Mucosa of rectum (tissue), 2 donors: Measurements from ENCODE around the gene LANCL2.

Experiments
- H3K27ac ChIP-seq, 2 donors: one replicate each; pipeline ENCODE4 v1.7.0; 2013; ENCODE audit warnings: inconsistent platforms in 2 of 2, low read depth in 2 of 2, low read length in 2 of 2
- H3K27me3 ChIP-seq, 2 donors: one replicate each; pipeline ENCODE4 v1.7.0; 2013; ENCODE audit warnings: low read length in 2 of 2; ENCODE audit not compliant: control insufficient read depth in 2 of 2, insufficient read depth in 2 of 2
- H3K36me3 ChIP-seq, 2 donors: one replicate each; pipeline ENCODE4 v1.7.0; 2013; ENCODE audit warnings: low read length in 2 of 2; ENCODE audit not compliant: control insufficient read depth in 2 of 2, insufficient read depth in 2 of 2
- H3K4me1 ChIP-seq, 2 donors: one replicate each; pipeline ENCODE4 v1.7.0; 2013; ENCODE audit warnings: low read length in 2 of 2, mild to moderate bottlenecking in 1 of 2; ENCODE audit not compliant: control insufficient read depth in 2 of 2, insufficient read depth in 2 of 2
- H3K4me3 ChIP-seq, 2 donors: one replicate each; pipeline ENCODE4 v1.7.0; 2013; ENCODE audit warnings: low read length in 2 of 2
- H3K9ac ChIP-seq, 2 donors: one replicate each; pipeline ENCODE4 v1.7.0; 2013; ENCODE audit warnings: low read length in 2 of 2, low read depth in 1 of 2, mild to moderate bottlenecking in 1 of 2
- H3K9me3 ChIP-seq, 2 donors: one replicate each; pipeline ENCODE4 v1.7.0; 2013; ENCODE audit warnings: low read length in 2 of 2; ENCODE audit not compliant: control insufficient read depth in 2 of 2
- donor health status: healthy.
- donor health status: Normal muscosa, but diverticular disease.

Gene LANCL2

DNA sequence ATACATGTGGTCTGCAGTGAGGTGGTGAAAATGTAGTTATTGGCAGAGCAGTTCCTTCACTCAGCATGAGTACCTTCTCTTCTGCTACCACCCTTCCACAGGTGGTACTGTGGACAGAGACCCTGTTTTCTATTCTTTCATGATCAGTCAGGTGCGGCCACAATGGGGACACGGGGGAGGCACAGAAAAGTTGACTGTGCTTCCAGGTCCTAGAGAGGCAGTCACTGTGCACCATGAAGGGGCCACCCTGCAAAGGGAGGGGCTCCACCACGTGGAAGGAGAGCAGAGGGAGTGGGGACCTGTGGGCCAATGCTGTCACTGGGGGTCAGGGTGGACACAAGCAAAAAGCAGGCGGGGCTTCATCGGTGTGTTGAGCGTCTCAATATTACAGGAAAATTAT, 3.6 kb upstream of the LANCL2 start:
- no peak overlapping the region for H3K27ac ChIP-seq
- H3K9ac ChIP-seq = no peak overlapping the region
- no peak overlapping the region for H3K4me3 ChIP-seq
- no peaks in the 10 kb centered on the region for H3K9me3 ChIP-seq
- no peaks in the 10 kb centered on the region for H3K27me3 ChIP-seq
- H3K36me3 ChIP-seq = no peaks in the 10 kb centered on the region
- peaks cover 0 to under 1% of the 10 kb centered on the region in 2 donors for H3K4me1 ChIP-seq

- no peaks in the 10 kb centered on the region for H3K9me3 ChIP-seq
- H3K36me3 ChIP-seq = no peaks in the 10 kb centered on the region
- no peaks in the 10 kb centered on the region for H3K27me3 ChIP-seq
- H3K4me3 ChIP-seq = no peak overlapping the region
- no peak overlapping the region for H3K9ac ChIP-seq
- H3K27ac ChIP-seq = no peak overlapping the region
- peaks cover 9 to 13% of the 10 kb centered on the region in 2 donors for H3K4me1 ChIP-seq
Observed at GRCh38 chr7:55362927-55363326, 2.2 kb upstream of the LANCL2 start.

DNA sequence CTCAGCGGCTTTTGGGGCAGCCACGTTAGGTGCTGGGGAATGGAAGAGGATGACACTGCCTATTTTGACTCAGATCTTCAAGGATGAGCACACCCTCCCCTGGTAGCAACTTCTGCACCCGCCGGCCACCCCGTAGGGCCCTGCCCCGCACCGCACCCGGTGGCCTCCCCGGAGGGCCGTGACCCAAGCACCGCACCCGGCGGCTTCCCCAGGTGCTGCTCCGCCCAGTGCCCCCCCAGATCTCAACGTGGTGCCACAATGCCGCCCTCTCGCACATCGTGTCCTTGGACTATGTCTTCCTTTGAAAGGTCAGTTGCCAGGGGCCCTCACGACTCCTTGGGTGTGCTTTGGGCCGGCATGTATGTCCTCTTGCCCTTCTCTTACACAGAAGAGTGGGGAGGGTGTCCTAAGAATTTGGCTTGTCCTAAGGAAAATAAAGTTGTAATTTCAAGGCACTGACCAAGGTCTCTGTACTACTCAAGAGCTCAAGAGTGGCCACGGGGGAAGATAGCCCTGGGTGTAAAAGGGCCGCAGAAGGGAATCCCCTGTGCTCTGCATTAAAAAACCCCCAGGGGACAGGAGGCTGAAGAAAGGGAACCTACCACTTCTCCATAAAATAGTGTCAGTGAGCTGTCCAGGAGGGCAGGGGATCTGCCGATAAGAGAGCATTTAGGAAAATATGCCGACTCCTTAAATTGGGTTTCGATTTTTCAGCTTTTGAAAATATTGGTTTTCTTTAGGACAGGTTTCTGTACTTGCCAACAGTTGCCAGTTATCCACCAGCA, 1.6 kb upstream of the LANCL2 start:
- H3K9me3 ChIP-seq = no peaks in the 10 kb centered on the region
- H3K9ac ChIP-seq = no peak overlapping the region
- H3K27ac ChIP-seq = no peak overlapping the region
- no peaks in the 10 kb centered on the region for H3K36me3 ChIP-seq
- peaks cover 9 to 13% of the 10 kb centered on the region in 2 donors for H3K4me1 ChIP-seq
- no peak overlapping the region for H3K4me3 ChIP-seq
- no peaks in the 10 kb centered on the region for H3K27me3 ChIP-seq

- peak overlapping the region; percentile 94 for H3K27ac ChIP-seq
- peak overlapping the region; percentile 97 to 98 for H3K4me3 ChIP-seq
- peak overlapping the region; percentile 92 to 96 for H3K9ac ChIP-seq
- H3K4me1 ChIP-seq = peaks cover 9 to 13% of the 10 kb centered on the region in 2 donors
- no peaks in the 10 kb centered on the region for H3K9me3 ChIP-seq
- H3K27me3 ChIP-seq = no peaks in the 10 kb centered on the region
- no peaks in the 10 kb centered on the region for H3K36me3 ChIP-seq
Observed at GRCh38 chr7:55365675-55366460, 731 bp downstream of the LANCL2 start.

DNA sequence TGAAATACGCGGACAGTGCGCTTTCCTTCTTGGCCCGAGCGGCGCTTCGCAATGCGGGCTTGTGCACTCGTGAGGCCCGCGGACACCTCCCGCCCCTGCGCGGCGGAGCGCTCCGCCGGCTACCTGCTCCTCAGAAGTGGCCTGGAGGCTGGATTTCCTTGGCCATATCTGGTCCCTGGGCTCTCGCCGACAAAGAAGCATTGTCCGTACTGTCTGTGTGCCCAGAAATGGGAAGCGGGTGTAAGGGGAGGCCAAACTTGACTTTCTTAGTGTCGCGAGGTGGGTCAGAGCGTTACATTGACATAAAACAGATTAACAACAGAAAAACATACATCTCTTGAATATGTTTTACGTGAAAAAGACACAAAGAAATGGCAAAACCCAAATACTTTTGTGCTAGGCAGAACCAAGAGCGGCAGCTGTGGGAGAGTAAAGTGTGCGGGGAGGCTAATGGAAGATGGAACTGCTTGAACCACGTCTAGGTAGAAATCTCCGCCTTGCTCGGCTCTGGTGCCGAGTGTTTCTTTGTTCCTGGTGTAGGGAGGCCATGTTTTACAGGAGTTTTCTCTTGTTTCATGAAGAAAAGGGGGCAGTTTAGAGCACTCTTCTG, 1.4 kb downstream of the LANCL2 start:
- peak overlapping the region; percentile 92 to 96 for H3K9ac ChIP-seq
- H3K36me3 ChIP-seq = no peaks in the 10 kb centered on the region
- no peaks in the 10 kb centered on the region for H3K27me3 ChIP-seq
- H3K4me3 ChIP-seq = peak overlapping the region; percentile 97 to 98
- H3K4me1 ChIP-seq = peaks cover 9 to 13% of the 10 kb centered on the region in 2 donors
- no peaks in the 10 kb centered on the region for H3K9me3 ChIP-seq
- H3K27ac ChIP-seq = peak overlapping the region; percentile 94

- Histone ChIP-seq H3K27me3 (no peaks in the 10 kb centered on the region), H3K36me3 (no peaks in the 10 kb centered on the region), H3K9ac (peak overlapping the region; percentile 92 to 96), H3K27ac (peak overlapping the region; percentile 94), H3K4me3 (peak overlapping the region; percentile 97 to 98), H3K9me3 (no peaks in the 10 kb centered on the region), H3K4me1 (peaks cover 9 to 13% of the 10 kb centered on the region in 2 donors)
Observed at GRCh38 chr7:55367283-55367840, 2.2 kb downstream of the LANCL2 start.

- H3K4me1 ChIP-seq = peaks cover 9 to 13% of the 10 kb centered on the region in 2 donors
- no peak overlapping the region for H3K27ac ChIP-seq
- no peak overlapping the region for H3K4me3 ChIP-seq
- no peaks in the 10 kb centered on the region for H3K9me3 ChIP-seq
- no peaks in the 10 kb centered on the region for H3K27me3 ChIP-seq
- H3K9ac ChIP-seq = no peak overlapping the region
- H3K36me3 ChIP-seq = no peaks in the 10 kb centered on the region
Observed at GRCh38 chr7:55369427-55370400, 4.6 kb downstream of the LANCL2 start.

GRCh38 chr7:55374213-55374612, 9.1 kb downstream of the LANCL2 start:
- H3K27me3 ChIP-seq = no peaks in the 10 kb centered on the region
- no peaks in the 10 kb centered on the region for H3K36me3 ChIP-seq
- H3K27ac ChIP-seq = no peak overlapping the region
- no peak overlapping the region for H3K4me3 ChIP-seq
- H3K4me1 ChIP-seq = no peaks in the 10 kb centered on the region
- no peak overlapping the region for H3K9ac ChIP-seq
- H3K9me3 ChIP-seq = no peaks in the 10 kb centered on the region

DNA sequence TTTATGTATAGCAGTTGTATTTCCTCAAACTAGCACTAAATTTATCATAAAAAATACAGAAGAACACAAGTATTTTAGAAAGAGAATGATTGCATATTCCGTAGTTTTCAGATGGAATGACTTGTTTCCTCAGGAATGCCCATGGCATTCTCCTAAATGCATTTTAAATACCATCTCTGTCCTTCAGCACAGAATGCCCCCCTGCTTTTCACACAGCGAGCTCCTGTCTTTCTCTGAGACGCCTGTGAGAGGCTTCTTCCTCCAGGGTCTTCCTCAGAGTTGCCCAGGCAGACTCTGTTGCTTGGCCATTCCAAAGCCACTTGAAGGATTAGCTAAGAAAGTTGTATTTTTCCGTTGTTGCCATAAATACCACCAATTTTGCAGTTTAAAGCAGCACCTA, 10.1 kb downstream of the LANCL2 start:
- H3K4me1 ChIP-seq = no peaks in the 10 kb centered on the region
- H3K27ac ChIP-seq = no peak overlapping the region
- no peaks in the 10 kb centered on the region for H3K27me3 ChIP-seq
- no peaks in the 10 kb centered on the region for H3K9me3 ChIP-seq
- H3K9ac ChIP-seq = no peak overlapping the region
- H3K4me3 ChIP-seq = no peak overlapping the region
- H3K36me3 ChIP-seq = no peaks in the 10 kb centered on the region
